Measurements from ENCODE around the gene IDH2. TPM values are rescaled to one million over a fixed set of nuclear protein-coding genes. Genes with fewer than 3 reads are reported as not detected.
"Not testable (repeated sequence)": the region's sequence is repeated elsewhere in the genome, so short reads cannot be mapped to it uniquely, and the experiment has no call there.

Gene IDH2
- total RNA-seq, 2 experiments from 2014 or later: 218 to 224 TPM

- H3K27ac Mint-ChIP-seq; POLR2A ChIA-PET; DNase-seq; H3K4me3 Mint-ChIP-seq; H3K4me1 Mint-ChIP-seq; H3K9me3 Mint-ChIP-seq; H3K36me3 Mint-ChIP-seq (ENCODE audit: low read depth): not testable (repeated sequence)
- H3K27me3 Mint-ChIP-seq: peaks cover 10% of the 10 kb centered on the region
- CTCF ChIA-PET: interaction anchor here (0.8 kb wide), 1 partner anchor 173 kb away, joined by 3 read pairs; no protein-coding TSS in a partner anchor
These were observed 7.0 kb upstream of the IDH2 start for GRCh38 chr15:90109163-90109751.

DNA sequence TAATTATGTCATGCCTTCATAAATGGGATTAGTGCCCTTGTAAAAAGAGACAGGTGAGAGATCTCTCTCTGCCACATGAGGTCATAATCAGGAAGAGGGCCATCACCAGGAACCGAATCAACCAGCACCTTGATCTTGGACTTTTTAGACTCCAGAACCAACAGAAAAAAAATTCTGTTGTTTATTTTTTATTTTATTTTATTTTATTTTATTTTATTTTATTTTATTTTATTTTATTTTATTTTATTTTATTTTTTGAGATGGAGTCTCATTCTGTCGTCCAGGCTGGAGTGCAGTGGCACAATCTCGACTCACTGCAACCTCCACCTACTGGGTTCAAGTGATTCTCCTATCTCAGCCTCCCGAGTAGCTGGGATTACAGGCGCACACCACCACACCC lies 5.8 kb upstream of the IDH2 start:
- POLR2A ChIA-PET; H3K36me3 Mint-ChIP-seq (ENCODE audit: low read depth); DNase-seq; H3K9me3 Mint-ChIP-seq; CTCF ChIA-PET; H3K4me3 Mint-ChIP-seq; H3K27ac Mint-ChIP-seq; H3K4me1 Mint-ChIP-seq: not testable (repeated sequence)
- H3K27me3 Mint-ChIP-seq: peaks cover 13% of the 10 kb centered on the region

DNA sequence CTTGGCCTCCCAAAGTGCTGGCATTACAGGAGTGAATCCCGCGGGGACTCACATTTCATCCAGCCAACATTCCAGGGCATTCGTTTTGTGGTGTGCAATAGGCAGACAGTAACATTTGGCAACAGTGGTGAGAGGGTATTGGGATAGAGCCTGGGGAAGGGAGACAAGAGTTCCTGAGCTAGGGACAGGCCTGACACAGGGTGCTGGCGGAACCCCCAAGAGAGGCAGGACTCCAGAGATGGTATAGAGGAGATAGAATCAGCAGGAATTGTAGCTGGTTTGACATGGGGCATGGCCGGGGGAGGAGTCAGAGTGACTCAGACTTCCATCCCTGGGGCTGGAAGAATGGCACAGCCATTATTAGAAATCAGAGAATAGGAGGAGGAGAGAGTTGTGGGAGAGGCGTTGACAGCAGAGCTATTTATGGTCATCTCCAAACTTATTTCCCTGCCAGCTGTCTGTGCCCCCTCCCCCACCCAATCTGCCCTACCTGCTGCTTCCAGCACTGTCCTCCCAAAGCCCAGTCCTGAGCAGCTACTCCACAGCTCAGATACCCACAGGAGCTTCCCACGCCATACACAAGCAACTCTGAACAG lies 4.4 kb upstream of the IDH2 start:
- H3K27ac Mint-ChIP-seq: no peak overlapping the region

GRCh38 chr15:90105521-90105920 lies 3.3 kb upstream of the IDH2 start:
- DNase-seq: no peak
- Mint-ChIP-seq H3K36me3 (ENCODE audit: low read depth) (peaks cover 5% of the 10 kb centered on the region), H3K4me1 (peaks cover 21% of the 10 kb centered on the region), H3K27me3 (peaks cover 13% of the 10 kb centered on the region), H3K27ac (no peak overlapping the region), H3K4me3 (no peak overlapping the region), H3K9me3 (no peaks in the 10 kb centered on the region)
- POLR2A ChIA-PET: interaction anchor here (1.0 kb wide), 1 partner anchor 56 kb away, joined by 3 read pairs; no protein-coding TSS in a partner anchor
- CTCF ChIA-PET: interaction anchor here (1.4 kb wide), 1 partner anchor 188 kb away, joined by 3 read pairs; no protein-coding TSS in a partner anchor

More for the DNA sequence above, 4.4 kb upstream of the IDH2 start:
- H3K4me1 Mint-ChIP-seq: peaks cover 12% of the 10 kb centered on the region
- ChIA-PET CTCF (no interaction called here), POLR2A (interaction anchor here (1.3 kb wide), 1 partner anchor 161 kb away, joined by 3 read pairs; no protein-coding TSS in a partner anchor)
- H3K27me3 Mint-ChIP-seq: peaks cover 13% of the 10 kb centered on the region
- H3K9me3 Mint-ChIP-seq: no peaks in the 10 kb centered on the region
- H3K36me3 Mint-ChIP-seq (ENCODE audit: low read depth): no peaks in the 10 kb centered on the region
- no peak for DNase-seq
- no peak overlapping the region for H3K4me3 Mint-ChIP-seq

GRCh38 chr15:90104551-90104950 lies 2.3 kb upstream of the IDH2 start:
- H3K4me3 Mint-ChIP-seq: no peak overlapping the region
- peaks cover 14% of the 10 kb centered on the region for H3K36me3 Mint-ChIP-seq (ENCODE audit: low read depth)
- no peaks in the 10 kb centered on the region for H3K9me3 Mint-ChIP-seq
- POLR2A ChIA-PET: no interaction called here
- no peak for DNase-seq
- CTCF ChIA-PET: interaction anchor here (1.4 kb wide), 1 partner anchor 189 kb away, joined by 3 read pairs; no protein-coding TSS in a partner anchor
- H3K4me1 Mint-ChIP-seq: peaks cover 30% of the 10 kb centered on the region
- H3K27ac Mint-ChIP-seq: no peak overlapping the region
- H3K27me3 Mint-ChIP-seq: peaks cover 11% of the 10 kb centered on the region

- CTCF ChIA-PET: no interaction called here
These were observed 1.5 kb upstream of the IDH2 start for GRCh38 chr15:90103701-90104329.

DNA sequence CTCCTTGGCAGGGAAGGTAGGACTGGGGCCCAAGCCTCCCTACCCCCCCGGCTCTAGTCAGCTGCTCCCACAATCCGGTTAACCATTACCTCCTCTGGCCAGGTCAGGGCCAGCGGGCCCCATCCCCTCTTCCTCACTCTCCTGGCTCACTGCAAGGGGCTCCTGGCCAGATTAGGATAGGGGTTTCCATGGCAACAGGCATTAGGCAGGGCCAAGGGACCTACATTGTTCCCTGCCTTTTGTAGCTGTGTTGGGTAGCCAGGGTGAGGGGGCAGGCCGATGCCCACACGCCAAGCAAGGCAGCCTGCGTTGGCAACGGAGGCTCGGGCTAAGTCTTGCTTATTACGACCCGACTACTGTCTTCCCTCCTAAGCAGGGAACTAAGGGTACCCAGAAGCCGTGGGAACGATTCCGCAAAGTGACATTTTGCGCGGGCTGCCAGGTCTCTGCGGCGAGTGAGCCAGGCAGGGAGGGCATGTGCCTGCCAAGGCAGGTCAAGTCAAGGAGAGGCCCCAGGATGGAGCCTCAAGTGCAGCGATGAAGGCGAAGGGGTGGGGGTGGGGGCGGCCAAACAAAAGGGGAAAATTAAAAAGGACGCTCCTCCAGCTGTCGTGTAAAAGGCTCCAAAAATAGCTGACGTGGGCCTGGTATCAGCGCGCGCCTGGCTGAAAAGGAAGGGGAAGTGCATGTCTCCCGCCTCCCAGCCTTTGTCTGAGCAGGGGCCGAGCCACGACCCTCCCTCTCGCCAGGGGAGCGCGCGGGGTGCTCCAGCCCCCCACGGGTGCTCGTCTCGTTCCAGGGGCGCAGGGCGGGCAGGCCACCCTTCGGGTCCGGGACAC lies 919 bp downstream of the IDH2 start:
- H3K27me3 Mint-ChIP-seq: peaks cover 11% of the 10 kb centered on the region
- peak overlapping the region; percentile 75 for H3K4me3 Mint-ChIP-seq
- H3K9me3 Mint-ChIP-seq: no peaks in the 10 kb centered on the region
- H3K27ac Mint-ChIP-seq: peak overlapping the region; percentile 93
- peak; percentile 57 for DNase-seq
- ChIA-PET POLR2A (interaction anchor here (0.8 to 6.1 kb wide), 18 partner anchors 12 to 287 kb away, joined by 3 to 56 read pairs (median 6); partner anchors contain the start of genes AP3S2, CIB1, GDPGP1 and IQGAP1), CTCF (interaction anchor here (2.5 kb wide), 1 partner anchor 14 kb away, joined by 17 read pairs; no protein-coding TSS in a partner anchor)
- H3K4me1 Mint-ChIP-seq: peaks cover 61% of the 10 kb centered on the region
- peaks cover 24% of the 10 kb centered on the region for H3K36me3 Mint-ChIP-seq (ENCODE audit: low read depth)

More at GRCh38 chr15:90103701-90104329, 1.5 kb upstream of the IDH2 start:
- Mint-ChIP-seq H3K9me3 (no peaks in the 10 kb centered on the region), H3K36me3 (ENCODE audit: low read depth) (peaks cover 19% of the 10 kb centered on the region), H3K4me1 (peaks cover 38% of the 10 kb centered on the region), H3K27ac (no peak overlapping the region), H3K4me3 (no peak overlapping the region), H3K27me3 (peaks cover 11% of the 10 kb centered on the region)
- POLR2A ChIA-PET: interaction anchor here (1.6 to 6.1 kb wide), 2 partner anchors 9 to 128 kb away, joined by 4 to 56 read pairs; partner anchors contain the start of genes CIB1 and GDPGP1
- DNase-seq: no peak

GRCh38 chr15:90099868-90100831 lies 2.1 kb downstream of the IDH2 start:
- DNase-seq: peak; percentile 45
- H3K27me3 Mint-ChIP-seq: peaks cover 9% of the 10 kb centered on the region
- H3K4me3 Mint-ChIP-seq: peak overlapping the region; percentile 75
- peaks cover 71% of the 10 kb centered on the region for H3K4me1 Mint-ChIP-seq
- peaks cover 33% of the 10 kb centered on the region for H3K36me3 Mint-ChIP-seq (ENCODE audit: low read depth)
- H3K27ac Mint-ChIP-seq: peak overlapping the region; percentile 93
- ChIA-PET CTCF (interaction anchor here (0.7 to 3.2 kb wide), 7 partner anchors 13 to 202 kb away, joined by 3 to 19 read pairs (median 4); no protein-coding TSS in a partner anchor), POLR2A (interaction anchor here (0.7 to 6.1 kb wide), 18 partner anchors 14 to 430 kb away, joined by 3 to 56 read pairs (median 5); partner anchors contain the start of genes AP3S2, CIB1, GDPGP1 and NGRN)
- H3K9me3 Mint-ChIP-seq: no peaks in the 10 kb centered on the region

GRCh38 chr15:90099072-90099867 lies 3.0 kb downstream of the IDH2 start:
- peak; percentile 63 for DNase-seq
- ChIA-PET POLR2A (interaction anchor here (0.7 to 6.1 kb wide), 13 partner anchors 12 to 431 kb away, joined by 3 to 56 read pairs (median 5); partner anchors contain the start of genes AP3S2, CIB1, GDPGP1 and NGRN), CTCF (interaction anchor here (0.7 to 3.2 kb wide), 8 partner anchors 13 to 201 kb away, joined by 3 to 19 read pairs (median 4); no protein-coding TSS in a partner anchor)
- peaks cover 4% of the 10 kb centered on the region for H3K27me3 Mint-ChIP-seq
- H3K4me3 Mint-ChIP-seq: peak overlapping the region; percentile 75
- H3K36me3 Mint-ChIP-seq (ENCODE audit: low read depth): peaks cover 37% of the 10 kb centered on the region
- H3K27ac Mint-ChIP-seq: peak overlapping the region; percentile 93
- peaks cover 78% of the 10 kb centered on the region for H3K4me1 Mint-ChIP-seq
- no peaks in the 10 kb centered on the region for H3K9me3 Mint-ChIP-seq

DNA sequence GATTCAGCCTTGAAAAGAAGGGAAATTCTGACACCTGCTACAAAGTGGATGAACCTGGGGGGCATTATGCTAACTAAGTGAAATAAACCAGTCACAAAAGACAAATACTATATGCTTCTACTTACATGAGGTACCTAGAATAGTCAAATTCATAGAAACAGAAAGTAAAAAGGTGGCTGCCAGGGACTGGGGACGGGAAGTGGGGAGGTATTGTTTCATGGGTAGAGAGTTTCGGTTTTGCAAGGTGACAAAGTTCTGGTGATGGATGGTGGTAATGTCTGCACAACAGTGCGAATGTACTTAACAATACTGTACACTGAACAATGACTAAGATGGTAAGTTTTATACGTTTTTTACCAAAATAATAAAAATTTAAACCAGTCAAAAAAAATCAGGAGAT lies 4.8 kb downstream of the IDH2 start:
- POLR2A ChIA-PET: interaction anchor here (5.7 to 6.1 kb wide), 2 partner anchors 135 to 204 kb away, joined by 36 to 56 read pairs; partner anchors contain the start of genes AP3S2, CIB1 and GDPGP1
- H3K27me3 Mint-ChIP-seq: no peaks in the 10 kb centered on the region
- CTCF ChIA-PET: interaction anchor here (3.2 kb wide), 1 partner anchor 11 kb away, joined by 19 read pairs; no protein-coding TSS in a partner anchor
- peak overlapping the region; percentile 66 for H3K4me3 Mint-ChIP-seq
- peaks cover 44% of the 10 kb centered on the region for H3K36me3 Mint-ChIP-seq (ENCODE audit: low read depth)
- DNase-seq: peak; percentile 81
- peaks cover 71% of the 10 kb centered on the region for H3K4me1 Mint-ChIP-seq
- H3K27ac Mint-ChIP-seq: peak overlapping the region; percentile 93
- H3K9me3 Mint-ChIP-seq: no peaks in the 10 kb centered on the region

DNA sequence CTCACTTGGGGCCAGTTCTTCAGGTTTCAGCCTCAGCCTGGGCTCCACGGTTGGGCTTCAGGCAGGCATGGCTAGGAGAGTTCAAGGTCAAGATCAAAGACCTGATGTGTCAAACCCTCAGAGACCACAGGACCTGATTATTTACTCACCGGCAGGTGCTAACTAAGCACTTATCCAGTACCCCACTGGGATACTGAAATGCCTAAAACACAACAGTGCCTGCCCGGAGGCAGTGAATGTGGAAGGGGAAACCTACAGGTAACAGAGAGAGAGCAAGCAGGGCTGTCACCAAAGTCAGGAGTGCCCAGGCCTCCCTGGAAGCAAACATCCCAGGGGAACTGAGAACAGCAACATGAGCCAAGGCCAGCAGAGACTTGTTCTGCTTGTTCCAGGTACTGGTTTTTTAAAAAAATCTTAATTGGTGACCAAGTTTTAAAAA lies 6.7 kb downstream of the IDH2 start:
- Mint-ChIP-seq H3K4me3 (peak overlapping the region; percentile 44), H3K9me3 (no peaks in the 10 kb centered on the region), H3K27ac (peak overlapping the region; percentile 58), H3K4me1 (peaks cover 66% of the 10 kb centered on the region), H3K27me3 (no peaks in the 10 kb centered on the region), H3K36me3 (ENCODE audit: low read depth) (peaks cover 51% of the 10 kb centered on the region)
- POLR2A ChIA-PET: no interaction called here
- peak; percentile 43 for DNase-seq
- CTCF ChIA-PET: no interaction called here
